Gastroesophageal sphincter (tissue), 4 donors: Measurements from ENCODE around the gene AMZ1. TPM values are rescaled to one million over a fixed set of nuclear protein-coding genes. Genes with fewer than 3 reads are reported as not detected.

ENCODE experiments used
- ATAC-seq: fragments of 150-250 bp; one replicate; pipeline ENCODE4 v1.9.1; 2016; ENCODE audit warnings: mild to moderate bottlenecking, moderate library complexity
- H3K27ac ChIP-seq, 4 donors: fragments of 200-600 bp; sonication (generic) in 3 of 4; 1 replicate in 3 of 4; 2 replicates in 1 of 4; pipeline ENCODE4 v1.5.1; 2016 to 2019
- H3K27me3 ChIP-seq: fragments of 200-600 bp; sonication (generic); one replicate; pipeline ENCODE4 v1.5.1; 2019
- H3K36me3 ChIP-seq, 2 donors: fragments of 200-600 bp; sonication (generic); one replicate each; pipeline ENCODE4 v1.5.1; 2019; ENCODE audit warnings: control low read depth in 1 of 2
- H3K4me1 ChIP-seq, 3 donors: fragments of 200-600 bp; sonication (generic); 1 replicate in 2 of 3; 2 replicates in 1 of 3; pipeline ENCODE4 v1.5.1; 2016 to 2019; ENCODE audit warnings: control low read depth in 2 of 3
- H3K4me3 ChIP-seq, 2 donors: fragments of 200-600 bp; sonication (generic); one replicate each; pipeline ENCODE4 v1.5.1; 2019; ENCODE audit warnings: mild to moderate bottlenecking in 1 of 2, moderate library complexity in 1 of 2
- H3K9me3 ChIP-seq, 3 donors: fragments of 200-600 bp; sonication (generic); one replicate each; pipeline ENCODE4 v1.5.1; 2017 to 2019; ENCODE audit warnings: control low read depth in 2 of 3
- CTCF ChIP-seq, 4 experiments: fragments of 200-600 bp in 2 of 4; fragments of 450-650 bp in 2 of 4; sonication (generic) in 1 of 4; IDR thresholded peaks; one replicate each; pipeline ENCODE4 v1.5.1; 2017 to 2019; ENCODE audit warnings: antibody characterized with exemption in 4 of 4, mild to moderate bottlenecking in 2 of 4, moderate library complexity in 2 of 4
- EP300 ChIP-seq: sonication (generic); formaldehyde crosslinking; IDR thresholded peaks from one replicate; pipeline ENCODE4 v1.6.1; 2017; ENCODE audit warnings: antibody characterized with exemption, mild to moderate bottlenecking
- POLR2A ChIP-seq, 2 donors: fragments of 450-650 bp; IDR thresholded peaks; one replicate each; pipeline ENCODE4 v1.6.1; 2017; ENCODE audit warnings: antibody characterized with exemption in 2 of 2, mild to moderate bottlenecking in 2 of 2, moderate library complexity in 1 of 2
- POLR2AphosphoS5 ChIP-seq: sonication (generic); formaldehyde crosslinking; IDR thresholded peaks from one replicate; pipeline ENCODE4 v1.6.1; 2017; ENCODE audit warnings: antibody characterized with exemption
- WGBS, 2 donors: methylation state at CpG; one replicate each; pipeline ENCODE4 v1.1.5; 2018; ENCODE audit warnings: low coverage in 1 of 2; 5-methylcytosine and 5-hydroxymethylcytosine counted together
- total RNA-seq, 4 donors: library from RNA; depleted of rRNA; stranded (reverse); fragments of >200 nt; gene quantifications; one replicate each; pipeline ENCODE4 v1.1.0, GENCODE V29; 2016

Gene AMZ1
- total RNA-seq, 4 donors from 2014 or later, result 0.12 to 0.62 (median 0.32) TPM

GRCh38 chr7:2658941-2659340 lies 29.1 kb upstream of the AMZ1 start:
- H3K9me3 ChIP-seq, result no peaks in the 10 kb centered on the region
- no peak for ATAC-seq
- H3K36me3 ChIP-seq, result peaks cover 0 to 85% of the 10 kb centered on the region in 2 donors
- no peak overlapping the region for H3K4me3 ChIP-seq
- H3K4me1 ChIP-seq, result peaks cover 0 to 15% (median 14%) of the 10 kb centered on the region in 3 donors
- no peak for TF ChIP-seq POLR2A (IDR thresholded peaks at IDR 0.05)
- no peak for TF ChIP-seq CTCF (IDR thresholded peaks at IDR 0.05)
- no peak for TF ChIP-seq POLR2AphosphoS5
- TF ChIP-seq EP300, result no peak
- no peaks in the 10 kb centered on the region for H3K27me3 ChIP-seq
- WGBS, 2 donors, result 92 to 100% methylated on average over 1 to 2 of the region's 15 CpGs
- no peak overlapping the region for H3K27ac ChIP-seq

GRCh38 chr7:2659556-2660358 lies 28.2 kb upstream of the AMZ1 start:
- no peak overlapping the region for H3K4me3 ChIP-seq
- H3K36me3 ChIP-seq, result peaks cover 0 to 78% of the 10 kb centered on the region in 2 donors
- 87% methylated on average over 12 of the region's 36 CpGs; no CpG with 5 or more reads in 1 of the 2 donors for WGBS, 2 donors
- ATAC-seq, result no peak
- no peaks in the 10 kb centered on the region for H3K9me3 ChIP-seq
- TF ChIP-seq CTCF (IDR thresholded peaks at IDR 0.05), result no peak
- no peak for TF ChIP-seq POLR2A (IDR thresholded peaks at IDR 0.05)
- no peak for TF ChIP-seq POLR2AphosphoS5
- H3K27ac ChIP-seq, result no peak overlapping the region
- no peaks in the 10 kb centered on the region for H3K27me3 ChIP-seq
- H3K4me1 ChIP-seq, result peaks cover 0 to 16% (median 15%) of the 10 kb centered on the region in 3 donors

- Histone ChIP-seq H3K36me3 (peaks cover 0 to 71% of the 10 kb centered on the region in 2 donors), H3K4me3 (no peak overlapping the region), H3K27ac (no peak overlapping the region)
These were observed 27.5 kb upstream of the AMZ1 start for GRCh38 chr7:2660359-2661095.

DNA sequence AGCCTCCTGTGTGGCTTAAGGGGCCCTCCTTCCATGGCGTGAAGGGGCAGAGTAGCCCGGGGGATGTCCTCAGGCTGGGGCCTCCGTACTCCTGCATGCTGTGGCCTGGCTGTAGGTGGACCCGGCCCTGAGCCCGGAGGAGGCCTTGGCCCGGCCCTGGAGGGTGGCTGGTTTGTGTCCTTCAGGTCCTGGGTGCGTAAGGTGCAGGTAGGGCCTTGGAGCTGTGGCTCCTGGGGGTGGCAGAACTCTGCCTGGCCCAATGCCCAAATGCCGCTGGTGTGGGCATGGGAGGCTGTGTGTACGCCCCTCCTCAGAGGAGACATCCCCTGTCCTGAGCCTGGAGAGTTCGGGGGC lies 26.9 kb upstream of the AMZ1 start:
- no peak overlapping the region for H3K4me3 ChIP-seq
- no peaks in the 10 kb centered on the region for H3K27me3 ChIP-seq
- no CpG with 5 or more reads among the region's 10 CpGs for WGBS, 2 donors
- H3K27ac ChIP-seq, result no peak overlapping the region
- H3K36me3 ChIP-seq, result peaks cover 0 to 65% of the 10 kb centered on the region in 2 donors
- no peak for TF ChIP-seq POLR2A (IDR thresholded peaks at IDR 0.05)
- TF ChIP-seq EP300, result no peak
- no peak for TF ChIP-seq POLR2AphosphoS5
- no peak for TF ChIP-seq CTCF (IDR thresholded peaks at IDR 0.05)
- ATAC-seq, result no peak
- H3K9me3 ChIP-seq, result no peaks in the 10 kb centered on the region
- peaks cover 0 to 22% (median 15%) of the 10 kb centered on the region in 3 donors for H3K4me1 ChIP-seq

More at GRCh38 chr7:2660359-2661095, 27.5 kb upstream of the AMZ1 start:
- no peak for TF ChIP-seq POLR2A (IDR thresholded peaks at IDR 0.05)
- TF ChIP-seq POLR2AphosphoS5, result no peak
- no peak for TF ChIP-seq EP300
- no peak for TF ChIP-seq CTCF (IDR thresholded peaks at IDR 0.05)
- Histone ChIP-seq H3K27me3 (no peaks in the 10 kb centered on the region), H3K4me1 (peaks cover 0 to 19% (median 15%) of the 10 kb centered on the region in 3 donors), H3K9me3 (no peaks in the 10 kb centered on the region)
- ATAC-seq, result no peak
- WGBS, 2 donors, result 68% methylated on average over 5 of the region's 36 CpGs; no CpG with 5 or more reads in 1 of the 2 donors
